ENCODE data around the gene FAM81A.
"Not testable (repeated sequence)": the region's sequence is repeated elsewhere in the genome, so short reads cannot be mapped to it uniquely, and the experiment has no call there.

- not testable (repeated sequence) for TF ChIP-seq POLR2A (IDR thresholded peaks at IDR 0.05); CTCF (IDR thresholded peaks at IDR 0.05); POLR2AphosphoS5 (IDR thresholded peaks at IDR 0.05; ENCODE audit: insufficient read depth in 1 of 2, low read depth in 1 of 2)
Observed at GRCh38 chr15:59401051-59401823, 36.7 kb upstream of the FAM81A start.
